ENCODE data around the gene GIPC3.

The GIPC3 gene

GRCh38 chr19:3555653-3556422, 29.4 kb upstream of the GIPC3 start:
- no peak for DNase-seq (ENCODE audit: low read depth, low spot score)
- ChIA-PET POLR2A (interaction anchor here (0.6 to 1.4 kb wide), 3 partner anchors 11 to 53 kb away, joined by 3 to 4 read pairs (median 3); no protein-coding TSS in a partner anchor), CTCF (interaction anchor here (0.8 to 6.4 kb wide), 3 partner anchors 8 to 29 kb away, joined by 3 to 66 read pairs (median 7); no protein-coding TSS in a partner anchor)
- no peak for TF ChIP-seq CTCF (IDR thresholded peaks at IDR 0.05; ENCODE audit: insufficient read depth, low read length, missing control alignments)
- peak overlapping the region; percentile 86 for H3K4me3 ChIP-seq (ENCODE audit: low read depth, low read length)

- DNase-seq (ENCODE audit: low read depth, low spot score): no peak
- H3K4me3 ChIP-seq (ENCODE audit: low read depth, low read length): peak overlapping the region; percentile 86
- POLR2A ChIA-PET: interaction anchor here (0.6 to 1.4 kb wide), 5 partner anchors 12 to 52 kb away, joined by 3 to 4 read pairs (median 3); no protein-coding TSS in a partner anchor
- CTCF ChIA-PET: interaction anchor here (0.8 to 6.4 kb wide), 6 partner anchors 9 to 108 kb away, joined by 3 to 66 read pairs (median 4); no protein-coding TSS in a partner anchor
- TF ChIP-seq CTCF (IDR thresholded peaks at IDR 0.05; ENCODE audit: insufficient read depth, low read length, missing control alignments): no peak
Observed at GRCh38 chr19:3556423-3556977, 28.8 kb upstream of the GIPC3 start.

GRCh38 chr19:3556978-3557460, 28.3 kb upstream of the GIPC3 start:
- no peak for DNase-seq (ENCODE audit: low read depth, low spot score)
- no peak for TF ChIP-seq CTCF (IDR thresholded peaks at IDR 0.05; ENCODE audit: insufficient read depth, low read length, missing control alignments)
- POLR2A ChIA-PET: interaction anchor here (0.7 to 1.4 kb wide), 4 partner anchors 12 to 37 kb away, joined by 3 read pairs; no protein-coding TSS in a partner anchor
- CTCF ChIA-PET: interaction anchor here (0.8 to 6.4 kb wide), 6 partner anchors 9 to 108 kb away, joined by 3 to 66 read pairs (median 4); no protein-coding TSS in a partner anchor
- peak overlapping the region; percentile 86 for H3K4me3 ChIP-seq (ENCODE audit: low read depth, low read length)

- TF ChIP-seq CTCF (IDR thresholded peaks at IDR 0.05; ENCODE audit: insufficient read depth, low read length, missing control alignments): no peak
- DNase-seq (ENCODE audit: low read depth, low spot score): peak; percentile 40
- CTCF ChIA-PET: interaction anchor here (0.9 to 6.4 kb wide), 6 partner anchors 10 to 107 kb away, joined by 3 to 66 read pairs (median 4); no protein-coding TSS in a partner anchor
- POLR2A ChIA-PET: interaction anchor here (0.7 to 1.1 kb wide), 4 partner anchors 12 to 98 kb away, joined by 3 to 4 read pairs (median 3); no protein-coding TSS in a partner anchor
- H3K4me3 ChIP-seq (ENCODE audit: low read depth, low read length): peak within 1 kb of the TSS; percentile 86
Observed at GRCh38 chr19:3557461-3558248, 27.6 kb upstream of the GIPC3 start, which contains the start of gene MFSD12. MFSD12 (minus strand) TSS chr19:3557586; CDS start chr19:3557403, 183 bp downstream.

GRCh38 chr19:3563709-3564524, 21.4 kb upstream of the GIPC3 start:
- CTCF ChIA-PET: interaction anchor here (0.9 kb wide), 1 partner anchor 19 kb away, joined by 3 read pairs; no protein-coding TSS in a partner anchor

More at GRCh38 chr19:3563709-3564524, 21.4 kb upstream of the GIPC3 start:
- no peak for TF ChIP-seq CTCF (IDR thresholded peaks at IDR 0.05; ENCODE audit: insufficient read depth, low read length, missing control alignments)
- no peak for DNase-seq (ENCODE audit: low read depth, low spot score)
- POLR2A ChIA-PET: interaction anchor here (0.8 kb wide), 1 partner anchor 211 kb away, joined by 3 read pairs; no protein-coding TSS in a partner anchor
- no peak overlapping the region for H3K4me3 ChIP-seq (ENCODE audit: low read depth, low read length)

Data from AG04449 (cell line).